ENCODE results near the gene CCNG2. TPM values are rescaled to one million over a fixed set of nuclear protein-coding genes. Genes with fewer than 3 reads are reported as not detected.

Gene CCNG2, protein sequence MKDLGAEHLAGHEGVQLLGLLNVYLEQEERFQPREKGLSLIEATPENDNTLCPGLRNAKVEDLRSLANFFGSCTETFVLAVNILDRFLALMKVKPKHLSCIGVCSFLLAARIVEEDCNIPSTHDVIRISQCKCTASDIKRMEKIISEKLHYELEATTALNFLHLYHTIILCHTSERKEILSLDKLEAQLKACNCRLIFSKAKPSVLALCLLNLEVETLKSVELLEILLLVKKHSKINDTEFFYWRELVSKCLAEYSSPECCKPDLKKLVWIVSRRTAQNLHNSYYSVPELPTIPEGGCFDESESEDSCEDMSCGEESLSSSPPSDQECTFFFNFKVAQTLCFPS
- 10 to 100 TPM; 32.9 to 37.6 TPM for total RNA-seq

DNA sequence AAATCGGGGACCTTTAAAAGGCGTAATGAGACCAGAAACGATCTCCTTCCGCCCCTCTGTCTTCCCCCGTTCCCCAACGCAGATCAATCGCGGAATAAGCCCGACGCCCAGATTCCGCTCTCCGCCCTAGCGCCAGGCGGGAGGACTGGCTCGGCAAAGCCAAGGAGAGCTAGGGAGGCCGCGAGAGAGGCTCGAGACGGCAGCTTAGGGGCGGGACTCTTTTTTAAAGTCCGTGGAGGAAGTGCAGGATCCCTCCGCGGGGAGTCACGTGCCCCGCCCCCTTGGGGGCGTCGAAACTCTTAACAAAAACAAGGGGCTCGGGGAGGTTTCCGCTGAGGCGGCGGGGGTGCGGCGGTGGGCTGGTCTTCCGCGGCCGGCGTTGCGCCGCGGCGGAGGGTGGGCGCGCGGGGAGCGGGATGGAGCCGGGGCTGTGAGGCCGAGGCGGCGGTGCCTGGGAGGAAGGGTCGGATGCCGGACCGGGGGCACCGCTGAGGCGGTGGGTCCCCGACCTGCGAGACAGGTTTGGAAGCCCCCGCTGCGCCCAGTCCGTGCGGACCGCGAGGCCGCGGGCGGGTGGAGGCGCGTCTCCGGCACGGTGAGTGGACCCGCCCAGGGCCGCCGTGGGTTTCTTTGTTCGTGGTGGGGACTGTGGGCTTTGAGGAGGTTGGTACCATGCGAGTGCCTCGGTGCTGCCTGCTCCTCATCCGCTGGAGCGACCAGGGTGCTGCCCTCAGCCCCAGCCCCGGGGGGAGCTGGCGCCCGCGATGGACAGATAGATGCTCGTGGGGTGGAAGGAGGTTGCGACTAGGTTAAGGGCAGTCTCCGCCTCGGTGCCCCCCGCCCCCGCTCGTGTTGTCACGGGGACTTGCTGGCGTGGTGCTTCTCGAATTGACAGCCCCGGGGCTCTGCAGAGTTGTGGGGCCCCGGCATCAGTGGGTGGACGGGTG, at the start of gene CCNG2:
Gene CCNG2, plus strand, starts transcription at position 296 of the 947 bp plus-strand sequence. CDS start 1,326 bp downstream, outside the sequence.

Other genes starting within 250 kb of the CCNG2 start
- gene SEPTIN11, start 207.5 kb upstream of the CCNG2 start, total RNA-seq: 10 to 100 TPM; 31.3 to 34.0 TPM
- 100 to 1,000 TPM; 248 to 255 TPM for gene CCNI, start 81.2 kb upstream of the CCNG2 start, total RNA-seq

Data from activated naive CD4-positive, alpha-beta T cell treated with anti-CD3 and anti-CD28 coated beads, Interleukin-2, amount 10 ng/mL, durations not matched to agents 5 hours and 36 hours (primary cell).